Esophagus muscularis mucosa (tissue), 4 donors: ENCODE data around the gene PLD4. TPM values are rescaled to one million over a fixed set of nuclear protein-coding genes. Genes with fewer than 3 reads are reported as not detected.
"Not testable (repeated sequence)": the region's sequence is repeated elsewhere in the genome, so short reads cannot be mapped to it uniquely, and the experiment has no call there.

Experiments
- DNase-seq: peaks from one replicate; pipeline ENCODE4 v3.0.0-alpha.2; 2017; ENCODE audit errors: extremely low spot score
- H3K27ac ChIP-seq, 4 donors: fragments of 200-600 bp; sonication (generic); replicated peaks in 1 of 4; 1 replicate in 3 of 4; 2 replicates in 1 of 4; pipeline ENCODE4 v1.5.1; 2016 to 2019; ENCODE audit warnings: mild to moderate bottlenecking in 1 of 4
- H3K27me3 ChIP-seq, 4 donors: fragments of 200-600 bp; sonication (generic); one replicate each; pipeline versions ENCODE4 v1.5.1 to v1.6.0; 2016 to 2019
- H3K36me3 ChIP-seq, 4 donors: fragments of 200-600 bp; sonication (generic); one replicate each; pipeline ENCODE4 v1.5.1; 2016 to 2019
- H3K4me1 ChIP-seq, 4 donors: fragments of 200-600 bp; sonication (generic); one replicate each; pipeline ENCODE4 v1.5.1; 2016 to 2019
- H3K4me3 ChIP-seq, 4 donors: fragments of 200-600 bp; sonication (generic); 1 replicate in 2 of 4; 2 replicates in 2 of 4; pipeline ENCODE4 v1.5.1; 2016 to 2019; ENCODE audit warnings: mild to moderate bottlenecking in 4 of 4, moderate library complexity in 1 of 4
- H3K9me3 ChIP-seq, 4 donors: fragments of 200-600 bp; sonication (generic); 1 replicate in 3 of 4; 2 replicates in 1 of 4; pipeline ENCODE4 v1.5.1; 2016 to 2019
- EP300 ChIP-seq: sonication (generic); formaldehyde crosslinking; IDR thresholded peaks from one replicate; pipeline ENCODE4 v1.6.1; 2017; ENCODE audit warnings: antibody characterized with exemption
- POLR2A ChIP-seq: fragments of 450-650 bp; IDR thresholded peaks from one replicate; pipeline ENCODE4 v1.6.1; 2017; ENCODE audit warnings: antibody characterized with exemption, moderate library complexity, mild to moderate bottlenecking, low read depth
- POLR2AphosphoS5 ChIP-seq, 2 donors: sonication (generic); formaldehyde crosslinking; IDR thresholded peaks; one replicate each; pipeline ENCODE4 v1.6.1; 2017; ENCODE audit warnings: antibody characterized with exemption in 2 of 2
- WGBS: methylation state at CpG from one replicate; pipeline ENCODE4 v1.1.5; 2018; 5-methylcytosine and 5-hydroxymethylcytosine counted together
- intact Hi-C: fragments of 100-400 bp; cut with DNase I; formaldehyde crosslinking; loops from one replicate; pipeline ENCODE4 v1.15.1; 2023
- total RNA-seq, 4 donors: library from RNA; depleted of rRNA; stranded (reverse); fragments of >200 nt; gene quantifications; one replicate each; pipeline versions ENCODE4 v1.1.0 to v1.2.1, GENCODE V29; 2016
- TF ChIP-seq, protein P1 (sequence below), 3 experiments: fragments of 200-600 bp in 2 of 3; fragments of 450-650 bp in 1 of 3; sonication (generic) in 2 of 3; IDR thresholded peaks; one replicate each; pipeline ENCODE4 v1.5.1; 2017 to 2019; ENCODE audit warnings: antibody characterized with exemption in 3 of 3, mild to moderate bottlenecking in 2 of 3, moderate library complexity in 1 of 3

The PLD4 gene
- total RNA-seq, 4 donors from 2014 or later: under 0.01 to 0.50 (median 0.15) TPM

DNA sequence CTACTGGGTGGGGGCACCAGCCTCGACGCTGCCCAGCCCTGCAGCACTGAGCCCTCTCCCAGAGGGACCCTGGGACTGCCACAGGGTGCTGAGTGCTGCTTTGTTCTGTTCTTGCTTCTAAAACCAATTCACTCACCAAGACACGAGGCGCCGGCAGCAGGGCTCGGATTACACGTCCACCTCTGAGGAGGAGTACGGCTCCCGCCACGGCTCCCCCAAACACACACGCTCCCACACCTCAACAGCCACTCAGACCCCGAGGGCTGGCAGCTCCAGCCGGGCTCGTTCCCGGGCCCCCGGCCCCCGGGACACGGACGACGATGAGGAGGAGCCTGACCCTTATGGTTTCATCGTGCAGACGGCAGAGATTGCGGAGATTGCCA, 35.3 kb upstream of the PLD4 start:
- peaks cover 0 to 3% (median 1%) of the 10 kb centered on the region in 4 donors for H3K4me1 ChIP-seq
- H3K27me3 ChIP-seq: no peaks in the 10 kb centered on the region
- no peak overlapping the region for H3K4me3 ChIP-seq
- WGBS: 94% methylated on average over 13 of the region's 23 CpGs
- no peaks in the 10 kb centered on the region for H3K9me3 ChIP-seq
- H3K27ac ChIP-seq: no peak overlapping the region
- DNase-seq: no peak
- intact Hi-C loops: no loop called here
- TF ChIP-seq, protein P1, sequence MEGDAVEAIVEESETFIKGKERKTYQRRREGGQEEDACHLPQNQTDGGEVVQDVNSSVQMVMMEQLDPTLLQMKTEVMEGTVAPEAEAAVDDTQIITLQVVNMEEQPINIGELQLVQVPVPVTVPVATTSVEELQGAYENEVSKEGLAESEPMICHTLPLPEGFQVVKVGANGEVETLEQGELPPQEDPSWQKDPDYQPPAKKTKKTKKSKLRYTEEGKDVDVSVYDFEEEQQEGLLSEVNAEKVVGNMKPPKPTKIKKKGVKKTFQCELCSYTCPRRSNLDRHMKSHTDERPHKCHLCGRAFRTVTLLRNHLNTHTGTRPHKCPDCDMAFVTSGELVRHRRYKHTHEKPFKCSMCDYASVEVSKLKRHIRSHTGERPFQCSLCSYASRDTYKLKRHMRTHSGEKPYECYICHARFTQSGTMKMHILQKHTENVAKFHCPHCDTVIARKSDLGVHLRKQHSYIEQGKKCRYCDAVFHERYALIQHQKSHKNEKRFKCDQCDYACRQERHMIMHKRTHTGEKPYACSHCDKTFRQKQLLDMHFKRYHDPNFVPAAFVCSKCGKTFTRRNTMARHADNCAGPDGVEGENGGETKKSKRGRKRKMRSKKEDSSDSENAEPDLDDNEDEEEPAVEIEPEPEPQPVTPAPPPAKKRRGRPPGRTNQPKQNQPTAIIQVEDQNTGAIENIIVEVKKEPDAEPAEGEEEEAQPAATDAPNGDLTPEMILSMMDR (IDR thresholded peaks at IDR 0.05): no peak
- no peak for TF ChIP-seq POLR2AphosphoS5 (IDR thresholded peaks at IDR 0.05)
- TF ChIP-seq EP300: no peak
- no peak for TF ChIP-seq POLR2A
- H3K36me3 ChIP-seq: peaks cover 5 to 64% (median 41%) of the 10 kb centered on the region in 4 donors

DNA sequence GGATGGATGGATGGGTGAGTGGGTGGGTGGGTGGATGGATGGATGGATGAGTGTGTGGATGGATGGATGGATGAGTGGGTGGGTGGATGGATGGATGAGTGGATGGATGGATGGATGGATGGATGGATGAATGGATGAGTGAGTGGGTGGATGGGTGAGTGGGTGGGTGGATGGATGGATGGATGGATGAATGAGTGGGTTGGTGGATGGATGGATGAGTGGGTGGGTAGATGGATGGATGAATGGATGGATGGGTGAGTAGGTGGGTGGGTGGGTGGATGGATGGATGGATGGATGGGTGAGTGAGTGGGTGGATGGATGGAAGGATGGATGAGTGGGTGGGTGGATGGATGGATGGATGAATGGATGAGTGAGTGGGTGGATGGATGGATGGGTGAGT, 34.4 kb upstream of the PLD4 start:
- H3K27ac ChIP-seq, DNase-seq, intact Hi-C loops, H3K27me3 ChIP-seq, H3K9me3 ChIP-seq, H3K4me3 ChIP-seq: not testable (repeated sequence)
- Histone ChIP-seq H3K36me3 (peaks cover 5 to 68% (median 36%) of the 10 kb centered on the region in 4 donors), H3K4me1 (peaks cover 9 to 12% (median 10%) of the 10 kb centered on the region in 4 donors)

DNA sequence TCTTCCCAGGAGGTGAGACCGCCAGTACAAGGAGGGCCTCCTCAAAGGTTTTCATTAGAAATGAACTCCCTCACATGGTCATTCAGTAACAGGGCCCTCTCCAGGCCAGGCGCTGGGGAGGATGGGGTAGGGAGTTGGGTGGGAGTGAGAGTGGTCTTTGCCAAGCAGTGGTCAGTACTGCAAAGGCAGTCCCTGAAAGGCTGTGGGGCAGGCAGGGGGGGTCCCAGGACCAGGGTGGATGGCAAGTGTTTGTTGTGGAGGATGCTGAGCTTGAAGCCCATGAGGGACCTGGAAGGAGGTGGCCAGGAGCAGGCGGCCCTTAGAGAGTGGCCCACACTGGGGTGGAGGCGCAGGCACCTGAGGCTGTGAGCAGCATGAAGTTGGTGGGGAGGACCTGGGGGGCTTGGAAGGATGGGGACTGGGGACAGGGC, 33.5 kb upstream of the PLD4 start:
- no peaks in the 10 kb centered on the region for H3K9me3 ChIP-seq
- H3K27ac ChIP-seq: no peak overlapping the region
- H3K4me3 ChIP-seq: no peak overlapping the region
- peaks cover 14 to 21% (median 18%) of the 10 kb centered on the region in 4 donors for H3K4me1 ChIP-seq
- intact Hi-C loops: no loop called here
- H3K36me3 ChIP-seq: peaks cover 5 to 59% (median 28%) of the 10 kb centered on the region in 4 donors
- DNase-seq: no peak
- WGBS: 100% methylated on average over 4 of the region's 4 CpGs
- TF ChIP-seq, protein P1 (IDR thresholded peaks at IDR 0.05): no peak
- TF ChIP-seq EP300 (no peak), POLR2A (no peak)
- H3K27me3 ChIP-seq: no peaks in the 10 kb centered on the region

DNA sequence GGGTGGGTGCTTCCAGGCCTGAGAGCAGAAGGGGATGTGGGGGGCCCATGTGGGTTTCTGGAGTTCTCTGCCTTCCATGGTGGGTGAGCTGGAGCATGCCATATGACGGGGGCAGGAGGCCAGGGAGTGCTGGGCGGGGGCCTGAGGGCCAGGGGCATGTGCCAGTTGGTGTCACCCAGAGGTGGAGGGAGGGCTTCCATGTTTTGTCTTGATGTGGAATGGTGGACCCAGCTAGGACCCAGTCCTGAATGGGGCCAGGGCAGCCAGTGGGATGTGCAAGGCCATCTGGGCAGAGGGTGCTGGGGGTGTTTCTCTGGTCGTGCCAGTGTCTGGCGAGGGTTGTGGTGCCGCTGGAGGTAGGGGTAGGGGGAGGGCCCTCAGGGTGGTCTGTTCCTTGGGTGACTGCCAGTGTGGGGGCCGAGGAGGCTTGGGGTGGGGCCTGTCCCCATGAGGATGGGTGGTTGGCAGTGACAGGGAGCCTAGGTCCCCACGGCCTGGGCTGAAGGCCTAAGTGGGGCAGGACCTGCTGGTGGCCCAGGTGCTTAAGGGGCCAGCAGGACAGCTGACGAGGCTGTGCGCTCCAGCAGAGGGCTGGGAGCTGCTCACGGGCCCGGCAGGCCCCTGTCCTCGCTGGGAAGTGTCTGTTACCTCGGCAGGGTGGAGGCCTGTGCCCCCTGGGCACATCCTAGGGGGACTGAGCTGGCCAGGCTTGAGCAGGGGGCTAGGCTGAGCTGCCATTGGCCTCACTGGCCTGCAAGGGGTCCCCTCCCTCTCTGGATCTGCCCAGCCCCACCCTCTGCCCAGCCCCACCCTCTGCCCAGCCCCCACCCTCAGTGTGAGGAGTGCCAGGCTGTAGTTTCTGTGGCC, 32.8 kb upstream of the PLD4 start:
- DNase-seq: no peak
- H3K27me3 ChIP-seq: no peaks in the 10 kb centered on the region
- WGBS: 77% methylated on average over 7 of the region's 13 CpGs
- H3K4me3 ChIP-seq: no peak overlapping the region
- TF ChIP-seq EP300 (no peak), POLR2AphosphoS5 (IDR thresholded peaks at IDR 0.05) (no peak), POLR2A (no peak)
- TF ChIP-seq, protein P1 (IDR thresholded peaks at IDR 0.05): no peak
- intact Hi-C loops: no loop called here
- peaks cover 3 to 52% (median 20%) of the 10 kb centered on the region in 4 donors for H3K36me3 ChIP-seq
- H3K4me1 ChIP-seq: peaks cover 18 to 28% (median 25%) of the 10 kb centered on the region in 4 donors
- H3K27ac ChIP-seq: no peak overlapping the region
- no peaks in the 10 kb centered on the region for H3K9me3 ChIP-seq

DNA sequence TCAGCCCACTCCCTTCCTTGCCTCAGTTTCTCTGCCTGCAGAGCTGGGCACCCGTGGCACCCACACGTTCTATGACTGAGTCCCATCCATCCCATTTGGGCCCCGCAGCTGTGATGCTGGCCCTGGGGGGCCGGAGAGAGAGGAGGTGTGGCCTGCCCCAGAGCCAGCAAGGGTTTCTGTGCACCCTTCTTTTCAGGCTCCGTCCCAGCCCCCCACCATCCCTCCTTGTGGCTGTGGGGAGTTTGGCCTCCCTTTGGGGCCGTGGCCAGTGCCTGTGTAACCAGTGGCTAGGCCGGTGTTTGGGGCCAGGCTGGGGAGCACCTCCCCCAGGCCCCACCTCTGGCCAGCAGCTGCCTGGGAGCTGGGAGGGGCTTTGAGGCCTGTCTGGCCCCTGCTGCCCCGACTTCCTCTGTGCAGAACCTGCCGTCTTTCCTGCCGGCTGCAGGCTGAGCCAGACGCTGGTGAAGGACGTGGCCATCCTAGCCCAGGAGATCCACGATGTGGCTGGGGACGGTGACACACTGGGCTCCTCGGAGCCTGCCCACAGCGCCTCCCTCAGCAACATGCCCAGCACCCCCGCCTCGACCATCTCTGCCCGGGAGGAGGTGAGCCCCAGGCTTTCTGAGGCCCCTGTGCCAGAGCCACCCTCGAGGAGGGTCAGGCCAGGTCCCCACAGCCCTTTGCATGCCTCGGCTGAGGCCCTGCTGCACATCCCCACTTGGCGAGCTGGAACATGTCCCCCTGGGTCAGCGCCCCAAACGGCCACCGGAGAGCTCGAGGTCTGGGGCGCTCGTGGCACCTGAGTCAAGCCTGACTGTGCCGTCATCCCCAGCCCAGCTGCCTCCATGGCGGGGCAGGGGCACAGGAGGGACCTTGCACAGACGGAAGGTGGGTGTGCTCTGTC, 31.9 kb upstream of the PLD4 start:
- H3K27ac ChIP-seq: no peak overlapping the region
- 79% methylated on average over 16 of the region's 31 CpGs for WGBS
- intact Hi-C loops: no loop called here
- no peak for DNase-seq
- H3K9me3 ChIP-seq: no peaks in the 10 kb centered on the region
- no peak for TF ChIP-seq POLR2A
- no peak for TF ChIP-seq EP300
- TF ChIP-seq, protein P1 (IDR thresholded peaks at IDR 0.05): no peak
- no peak for TF ChIP-seq POLR2AphosphoS5 (IDR thresholded peaks at IDR 0.05)
- H3K4me1 ChIP-seq: peaks cover 18 to 34% (median 26%) of the 10 kb centered on the region in 4 donors
- H3K4me3 ChIP-seq: no peak overlapping the region
- H3K36me3 ChIP-seq: peaks cover 0 to 43% (median 11%) of the 10 kb centered on the region in 4 donors
- H3K27me3 ChIP-seq: no peaks in the 10 kb centered on the region
